GM21526 (cell line): Measurements from ENCODE around the gene TGIF2.
"Not testable (repeated sequence)": the region's sequence is repeated elsewhere in the genome, so short reads cannot be mapped to it uniquely, and the experiment has no call there.

Source experiments
- ATAC-seq: cut with Tn5 transposase; IDR thresholded peaks from one replicate; pipeline ENCODE4 v1.9.1; 2021; ENCODE audit warnings: moderate library complexity; ENCODE audit not compliant: unreplicated experiment, low FRiP score

TGIF2 gene

DNA sequence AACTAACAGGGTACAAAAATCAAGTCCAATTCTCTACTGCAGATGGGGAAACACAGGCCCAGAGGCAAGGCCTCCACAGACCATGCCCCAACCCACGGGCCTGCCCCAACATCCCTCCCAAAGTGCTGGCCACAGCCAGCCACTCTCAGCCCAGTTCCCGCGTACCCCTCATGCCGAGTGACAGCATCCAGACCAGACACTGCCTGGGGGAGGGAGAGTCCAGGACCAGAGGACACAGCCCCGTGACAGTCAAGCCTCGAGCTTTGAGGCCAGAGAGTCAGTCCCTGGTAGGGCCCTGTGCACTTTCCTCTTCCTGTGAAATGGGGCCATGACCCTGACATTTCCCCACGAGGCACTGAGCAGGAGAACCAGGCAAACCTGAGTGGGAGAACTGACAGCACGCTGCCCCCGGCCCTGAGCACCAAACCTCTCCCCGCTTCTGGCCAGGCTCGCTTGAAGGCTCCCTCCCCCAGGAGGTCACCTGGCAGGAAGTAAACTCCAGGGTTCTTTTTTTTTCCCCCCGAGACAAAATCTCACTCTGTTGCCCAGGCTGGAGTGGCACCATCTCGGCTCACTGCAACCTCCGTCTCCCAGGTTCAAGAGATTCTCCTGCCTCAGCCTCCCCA lies 27.2 kb upstream of the TGIF2 start:
- no peak for ATAC-seq

DNA sequence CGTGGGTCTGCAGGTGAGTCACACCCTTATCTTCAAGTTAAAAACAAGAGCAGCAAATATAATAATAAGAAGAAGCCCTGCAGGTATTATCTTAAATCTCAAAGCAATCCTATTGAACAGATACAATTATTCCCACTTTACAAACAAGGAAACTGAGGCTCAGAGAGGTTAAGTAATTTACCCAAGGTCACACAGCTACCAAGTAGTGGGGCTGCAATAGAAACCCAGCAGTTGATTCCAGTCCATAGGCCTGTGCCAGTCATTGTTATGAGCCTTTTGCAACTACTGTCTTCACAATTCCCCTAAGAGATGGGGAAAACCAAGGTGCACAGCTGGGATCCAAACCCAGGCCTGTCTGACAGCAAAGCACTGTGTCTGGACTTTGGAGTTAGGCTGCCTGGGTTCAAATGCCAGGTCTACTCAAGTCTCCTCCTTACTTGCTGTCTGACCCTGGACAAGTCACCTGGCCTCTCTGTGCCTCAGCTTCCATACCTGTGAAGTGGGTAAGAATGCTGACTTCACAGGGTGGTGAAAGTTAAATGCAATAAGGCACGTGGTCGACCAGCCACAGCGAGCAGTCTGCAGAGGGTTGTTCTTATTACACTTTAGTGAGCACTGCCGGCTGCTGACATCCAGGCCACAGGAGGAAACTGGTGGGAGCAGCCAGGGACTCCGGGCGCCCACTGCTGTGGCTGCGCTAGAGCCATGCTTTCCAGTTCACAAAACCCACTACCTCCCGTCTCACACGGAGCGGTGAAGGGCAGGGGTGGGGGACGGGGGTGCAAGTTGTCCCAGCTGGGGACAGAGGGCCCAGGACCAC lies 26.0 kb upstream of the TGIF2 start:
- no peak for ATAC-seq

DNA sequence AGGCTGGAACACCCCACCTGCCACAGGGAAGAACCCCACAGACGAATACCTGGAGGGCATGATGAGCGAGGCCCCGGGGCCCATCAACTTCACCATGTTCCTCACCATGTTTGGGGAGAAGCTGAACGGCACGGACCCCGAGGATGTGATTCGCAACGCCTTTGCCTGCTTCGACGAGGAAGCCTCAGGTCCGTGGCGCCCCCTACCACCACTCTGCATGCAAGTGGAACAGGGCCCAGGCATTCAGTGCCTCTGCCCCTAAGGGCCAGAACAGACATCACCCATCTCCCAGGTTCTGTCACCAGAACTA lies 25.4 kb upstream of the TGIF2 start:
- no peak for ATAC-seq

DNA sequence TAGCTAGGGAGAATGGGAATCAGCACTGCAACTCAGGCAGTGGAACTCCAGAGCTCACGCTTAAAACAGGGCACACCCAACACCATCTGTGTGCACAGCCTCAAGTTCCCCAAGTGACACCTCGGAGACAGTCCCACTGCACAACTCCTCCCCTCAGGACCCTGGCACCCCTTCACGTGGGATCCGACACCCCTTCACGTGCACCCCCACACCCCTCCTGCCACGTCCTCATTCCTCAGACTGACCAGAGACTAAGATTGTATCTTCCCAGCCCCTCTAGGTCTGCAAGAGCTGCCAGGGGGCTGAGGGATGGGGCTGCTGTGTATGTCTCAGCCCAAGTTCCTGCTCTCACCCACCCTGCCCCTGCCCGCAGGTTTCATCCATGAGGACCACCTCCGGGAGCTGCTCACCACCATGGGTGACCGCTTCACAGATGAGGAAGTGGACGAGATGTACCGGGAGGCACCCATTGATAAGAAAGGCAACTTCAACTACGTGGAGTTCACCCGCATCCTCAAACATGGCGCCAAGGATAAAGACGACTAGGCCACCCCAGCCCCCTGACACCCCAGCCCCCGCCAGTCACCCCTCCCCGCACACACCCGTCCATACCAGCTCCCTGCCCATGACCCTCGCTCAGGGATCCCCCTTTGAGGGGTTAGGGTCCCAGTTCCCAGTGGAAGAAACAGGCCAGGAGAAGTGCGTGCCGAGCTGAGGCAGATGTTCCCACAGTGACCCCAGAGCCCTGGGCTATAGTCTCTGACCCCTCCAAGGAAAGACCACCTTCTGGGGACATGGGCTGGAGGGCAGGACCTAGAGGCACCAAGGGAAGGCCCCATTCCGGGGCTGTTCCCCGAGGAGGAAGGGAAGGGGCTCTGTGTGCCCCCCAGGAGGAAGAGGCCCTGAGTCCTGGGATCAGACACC lies 24.4 kb upstream of the TGIF2 start:
- no peak for ATAC-seq

- no peak for ATAC-seq
Measured at GRCh38 chr20:36549628-36549941, 23.8 kb upstream of the TGIF2 start.

GRCh38 chr20:36549942-36550789 lies 23.2 kb upstream of the TGIF2 start:
- ATAC-seq: no peak

- ATAC-seq: no peak
Measured at GRCh38 chr20:36550790-36551299, 22.6 kb upstream of the TGIF2 start.

GRCh38 chr20:36555248-36555647 lies 18.1 kb upstream of the TGIF2 start:
- ATAC-seq: no peak

- ATAC-seq: no peak
Measured at GRCh38 chr20:36562724-36563123, 10.7 kb upstream of the TGIF2 start.

DNA sequence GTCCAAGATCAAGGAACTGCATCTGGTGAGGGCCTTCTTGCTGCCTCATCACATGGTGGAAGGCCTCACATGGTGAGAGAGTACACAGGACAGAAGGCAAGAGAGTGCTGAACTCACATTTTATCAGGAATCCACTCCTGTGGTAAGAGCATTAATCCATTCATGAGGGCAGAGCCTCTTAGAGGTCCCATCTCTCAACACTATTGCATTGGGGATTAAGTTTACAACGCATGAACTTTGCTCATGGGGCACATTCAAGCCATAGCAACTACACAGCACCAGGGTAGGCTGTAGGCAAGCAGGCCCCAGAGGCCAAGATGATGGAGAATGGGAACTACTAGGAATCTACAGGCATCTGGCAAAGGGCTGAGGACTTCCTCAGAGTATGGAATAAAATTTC lies 10.0 kb upstream of the TGIF2 start:
- no peak for ATAC-seq

GRCh38 chr20:36564078-36564725 lies 9.2 kb upstream of the TGIF2 start:
- not testable (repeated sequence) for ATAC-seq

GRCh38 chr20:36564726-36565121 lies 8.7 kb upstream of the TGIF2 start:
- not testable (repeated sequence) for ATAC-seq

DNA sequence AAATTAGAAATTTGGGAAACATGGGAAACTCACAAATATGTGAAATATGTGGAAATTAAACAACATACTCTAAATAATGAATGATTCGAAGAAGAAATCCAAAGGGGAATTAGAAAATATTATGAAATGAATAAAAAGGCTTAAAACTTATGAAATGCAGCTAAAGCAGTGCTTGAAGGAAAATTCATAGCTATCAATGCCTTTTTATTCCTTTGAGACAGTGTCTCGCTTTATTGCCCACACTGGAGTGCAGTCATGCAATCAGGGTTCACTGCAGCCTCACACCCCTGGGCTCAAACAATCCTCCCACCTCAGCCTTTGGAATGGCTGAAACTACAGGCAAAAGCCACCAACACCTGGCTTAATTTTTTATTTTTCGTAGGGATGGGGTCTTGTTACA lies 7.9 kb upstream of the TGIF2 start:
- no peak for ATAC-seq

DNA sequence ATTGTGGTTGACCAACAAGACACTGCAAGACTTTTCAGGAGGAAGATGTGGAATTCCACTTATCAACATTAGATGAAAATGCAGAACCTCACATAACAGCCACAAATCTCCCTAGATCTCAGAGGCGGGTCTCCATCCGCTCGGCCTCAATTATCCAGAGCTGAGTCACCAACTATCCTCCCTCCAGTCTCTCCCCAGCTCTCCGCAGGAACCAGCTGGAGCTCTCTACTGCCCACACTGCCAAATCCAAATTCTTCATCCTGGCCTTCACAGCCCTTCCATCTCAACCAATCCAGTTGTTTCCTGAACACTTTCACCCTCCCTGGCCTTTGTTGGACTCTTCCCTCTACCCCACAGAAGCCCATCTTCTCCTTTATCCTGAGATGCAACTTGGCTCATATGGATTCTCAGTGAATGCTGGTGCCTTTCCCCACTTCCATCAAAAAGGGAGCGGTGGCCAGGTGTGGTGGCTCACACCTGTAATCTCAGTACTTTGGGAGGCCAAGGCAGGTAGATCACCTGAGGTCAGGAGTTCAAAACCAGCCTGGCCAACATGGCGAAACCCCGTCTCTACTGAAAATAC lies 3.5 kb upstream of the TGIF2 start:
- ATAC-seq: no peak

- no peak for ATAC-seq
Measured at GRCh38 chr20:36571564-36572504, 1.6 kb upstream of the TGIF2 start.

DNA sequence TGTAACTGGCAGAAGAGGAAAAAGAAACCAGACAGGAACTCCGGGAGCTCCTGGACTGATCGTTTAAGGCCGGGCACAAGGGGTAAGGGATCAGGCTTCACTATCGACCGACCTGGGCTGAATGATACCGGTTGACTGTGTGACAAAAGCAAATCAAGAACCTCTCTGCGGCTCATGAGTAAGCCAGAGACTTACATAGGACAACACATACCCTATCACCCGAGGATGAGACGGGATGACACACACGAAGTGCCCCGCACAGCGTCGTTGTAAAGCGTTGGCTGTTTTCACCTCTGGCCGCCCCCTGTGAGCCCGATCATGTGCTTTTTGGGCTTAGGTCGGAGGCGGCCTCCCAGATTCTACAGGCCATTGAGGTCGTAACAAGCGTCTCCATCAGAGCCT lies 695 bp upstream of the TGIF2 start:
- ATAC-seq: peak; percentile 14

DNA sequence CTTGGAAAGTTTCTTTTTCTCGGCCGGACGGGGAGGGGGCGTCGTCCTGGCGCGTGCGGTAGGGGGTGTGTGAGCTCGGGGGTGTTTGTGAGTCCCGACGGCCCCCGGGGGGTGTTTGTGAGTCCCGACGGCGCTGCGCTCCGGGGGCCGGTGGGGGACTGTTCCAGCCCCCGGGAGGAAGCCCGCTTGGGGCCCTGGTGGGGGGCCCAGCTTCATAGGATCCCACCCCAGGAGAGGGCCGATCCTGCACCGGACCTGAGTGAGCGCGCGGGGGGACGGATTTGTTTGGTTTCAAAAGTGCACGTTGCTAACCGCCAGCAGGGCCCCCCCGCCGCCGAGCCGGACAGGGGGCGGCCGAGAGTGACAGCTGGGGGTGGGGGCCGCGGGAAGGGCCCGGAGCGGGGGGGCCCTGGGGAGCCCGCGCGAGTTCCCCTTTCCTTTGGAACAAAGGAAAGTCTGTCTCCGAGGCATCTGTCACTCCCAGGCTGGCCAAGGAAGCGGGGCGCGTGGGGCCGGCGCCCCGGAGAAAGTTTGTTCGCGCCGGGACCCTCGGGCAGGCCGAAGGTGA lies 485 bp downstream of the TGIF2 start:
- ATAC-seq: no peak
